ENCODE results near the gene UTP25. TPM values are rescaled to one million over a fixed set of nuclear protein-coding genes. Genes with fewer than 3 reads are reported as not detected.
"Not testable (repeated sequence)": the region's sequence is repeated elsewhere in the genome, so short reads cannot be mapped to it uniquely, and the experiment has no call there.

Gene UTP25
- total RNA-seq, 1 experiment from 2014 or later = 8.7 TPM

DNA sequence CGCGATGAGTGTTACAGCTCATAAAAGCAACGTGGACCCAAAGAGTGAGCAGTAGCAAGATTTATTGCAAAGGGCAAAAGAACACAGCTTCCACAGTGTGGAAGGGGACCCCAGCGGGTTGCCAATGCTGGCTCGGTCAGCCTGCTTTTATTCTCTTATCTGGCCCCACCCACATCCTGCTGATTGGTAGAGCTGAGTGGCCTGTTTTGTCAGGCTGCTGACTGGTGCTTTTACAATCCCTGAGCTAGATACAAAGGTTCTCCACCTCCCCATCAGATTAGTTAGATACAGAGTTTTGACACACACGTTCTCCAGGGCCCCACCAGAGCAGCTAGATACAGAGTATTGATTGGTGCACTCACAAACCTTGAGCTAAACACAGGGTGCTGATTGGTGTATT, 70.5 kb downstream of the UTP25 start:
- H3K4me3 ChIP-seq (ENCODE audit: insufficient read depth, low read depth, low read length); H3K27me3 ChIP-seq (ENCODE audit: control insufficient read depth, insufficient read depth, low read length); DNase-seq; H3K36me3 ChIP-seq (replicated peaks; ENCODE audit: control insufficient read depth, insufficient read depth, low read length): not testable (repeated sequence)

- not testable (repeated sequence) for H3K36me3 ChIP-seq (replicated peaks; ENCODE audit: control insufficient read depth, insufficient read depth, low read length); DNase-seq; H3K27me3 ChIP-seq (ENCODE audit: control insufficient read depth, insufficient read depth, low read length); H3K4me3 ChIP-seq (ENCODE audit: insufficient read depth, low read depth, low read length)
These were observed 71.1 kb downstream of the UTP25 start for GRCh38 chr1:209898851-209899250.

- Histone ChIP-seq H3K27me3 (ENCODE audit: control insufficient read depth, insufficient read depth, low read length) (no peaks in the 10 kb centered on the region), H3K36me3 (replicated peaks; ENCODE audit: control insufficient read depth, insufficient read depth, low read length) (no peaks in the 10 kb centered on the region), H3K4me3 (ENCODE audit: insufficient read depth, low read depth, low read length) (no peak overlapping the region)
- peak; percentile 80 for DNase-seq
These were observed 72.2 kb downstream of the UTP25 start for GRCh38 chr1:209899948-209900347.

DNA sequence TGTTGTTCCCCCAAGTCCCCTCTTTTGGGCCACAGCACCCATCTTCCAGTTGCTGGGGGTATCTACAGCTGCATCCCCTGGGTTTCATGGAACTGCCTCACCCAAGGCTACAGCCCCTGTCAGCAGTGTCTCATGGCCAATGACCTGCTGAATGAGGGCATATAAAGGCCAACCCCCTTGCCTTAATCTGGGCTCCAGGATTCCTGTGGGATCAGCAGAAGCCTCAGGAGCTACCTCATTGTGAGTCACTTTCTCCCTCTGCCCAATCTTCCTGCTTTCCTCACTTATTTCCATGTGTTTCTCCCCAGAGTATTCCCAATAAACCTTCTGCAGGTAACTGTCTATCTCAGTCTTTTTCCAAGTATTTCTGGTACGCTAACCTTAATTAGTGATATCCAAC, 73.0 kb downstream of the UTP25 start:
- H3K4me3 ChIP-seq (ENCODE audit: insufficient read depth, low read depth, low read length) = no peak overlapping the region
- H3K36me3 ChIP-seq (replicated peaks; ENCODE audit: control insufficient read depth, insufficient read depth, low read length) = no peaks in the 10 kb centered on the region
- DNase-seq = no peak
- H3K27me3 ChIP-seq (ENCODE audit: control insufficient read depth, insufficient read depth, low read length) = no peaks in the 10 kb centered on the region

DNA sequence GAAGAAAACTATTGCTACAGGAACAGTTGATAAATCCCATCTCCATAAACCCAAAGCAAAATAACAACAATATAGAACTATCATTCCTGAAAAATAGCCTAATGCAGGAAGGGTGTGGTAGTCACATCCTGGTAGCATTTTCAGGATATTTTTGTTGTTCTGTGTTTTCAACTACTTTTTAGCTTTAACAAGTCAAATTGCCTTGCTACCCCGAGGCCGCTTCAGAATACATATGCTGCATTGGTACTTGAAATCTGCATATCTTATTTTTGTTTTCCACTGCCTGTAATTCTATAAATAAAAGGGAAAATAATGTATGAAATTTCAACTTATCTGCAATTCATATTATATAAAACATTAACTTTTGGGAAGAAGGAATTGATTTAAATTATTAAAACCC, 73.4 kb downstream of the UTP25 start:
- DNase-seq = no peak
- Histone ChIP-seq H3K36me3 (replicated peaks; ENCODE audit: control insufficient read depth, insufficient read depth, low read length) (no peaks in the 10 kb centered on the region), H3K4me3 (ENCODE audit: insufficient read depth, low read depth, low read length) (no peak overlapping the region), H3K27me3 (ENCODE audit: control insufficient read depth, insufficient read depth, low read length) (no peaks in the 10 kb centered on the region)

GRCh38 chr1:209904774-209905173, 77.0 kb downstream of the UTP25 start:
- H3K36me3 ChIP-seq (replicated peaks; ENCODE audit: control insufficient read depth, insufficient read depth, low read length); DNase-seq; H3K4me3 ChIP-seq (ENCODE audit: insufficient read depth, low read depth, low read length); H3K27me3 ChIP-seq (ENCODE audit: control insufficient read depth, insufficient read depth, low read length): not testable (repeated sequence)

Other genes with a start within 250 kb of the UTP25 start
- 0.45 and 0.63 TPM in 2 replicates for gene CAMK1G, start 244.3 kb upstream of the UTP25 start, total RNA-seq (2014; rRNA removed; shearing (Covaris generic))
- 0.45 and 1.0 TPM in 2 replicates for gene LAMB3, start 175.5 kb upstream of the UTP25 start, total RNA-seq (2014; rRNA removed; shearing (Covaris generic))
- gene G0S2, start 152.6 kb upstream of the UTP25 start, total RNA-seq (2014; rRNA removed; shearing (Covaris generic)) = 0.48 and 0.74 TPM in 2 replicates
- not detected in 2 replicates for gene HSD11B1, start 123.1 kb upstream of the UTP25 start, total RNA-seq (2014; rRNA removed; shearing (Covaris generic))
- not detected in 2 replicates for gene TRAF3IP3, start 71.9 kb upstream of the UTP25 start, total RNA-seq (2014; rRNA removed; shearing (Covaris generic))
- 5.9 and 6.1 TPM in 2 replicates for gene C1orf74, start 43.4 kb upstream of the UTP25 start, total RNA-seq (2014; rRNA removed; shearing (Covaris generic))
- gene IRF6, start 21.8 kb upstream of the UTP25 start, total RNA-seq (2014; rRNA removed; shearing (Covaris generic)) = 2.3 and 4.1 TPM in 2 replicates
- 9.1 and 10.6 TPM in 2 replicates for gene SYT14, start 110.2 kb downstream of the UTP25 start, total RNA-seq (2014; rRNA removed; shearing (Covaris generic))

Measured in H7 (cell line).